UCSD-AML1 (cell line): ENCODE results near the gene NFYC.
"Not testable (repeated sequence)": the region's sequence is repeated elsewhere in the genome, so short reads cannot be mapped to it uniquely, and the experiment has no call there.

Source experiments
- DNase-seq: peaks from one replicate; lab custom pipeline; 2025; ENCODE audit not compliant: unreplicated experiment; lab: John Stamatoyannopoulos, UW

Gene NFYC

GRCh38 chr1:40664791-40665190 is 26.7 kb upstream of the NFYC start:
- DNase-seq, result no peak

- peak; percentile 84 for DNase-seq
Measured at GRCh38 chr1:40665335-40666171, 26.0 kb upstream of the NFYC start, which contains the start of gene RIMS3. Gene RIMS3 (minus strand): TSS chr1:40665682. CDS start chr1:40641925, 23,757 bp downstream.

GRCh38 chr1:40668769-40669525 is 22.6 kb upstream of the NFYC start:
- peak; percentile 80 for DNase-seq

- no peak for DNase-seq
Measured at GRCh38 chr1:40673452-40673851, 18.1 kb upstream of the NFYC start.

GRCh38 chr1:40676501-40676900 is 15.0 kb upstream of the NFYC start:
- DNase-seq, result no peak

- DNase-seq, result no peak
Measured at GRCh38 chr1:40679165-40679953, 12.1 kb upstream of the NFYC start.

- peak; percentile 35 for DNase-seq
Measured at GRCh38 chr1:40684669-40685068, 6.8 kb upstream of the NFYC start.

GRCh38 chr1:40687059-40687458 is 4.4 kb upstream of the NFYC start:
- no peak for DNase-seq

- no peak for DNase-seq
Measured at GRCh38 chr1:40687661-40688060, 3.8 kb upstream of the NFYC start.

GRCh38 chr1:40689737-40690136 is 1.8 kb upstream of the NFYC start:
- DNase-seq, result no peak

GRCh38 chr1:40690771-40691537 is 550 bp upstream of the NFYC start:
- no peak for DNase-seq

GRCh38 chr1:40692429-40692895 is 958 bp downstream of the NFYC start:
- no peak for DNase-seq

- no peak for DNase-seq
Measured at GRCh38 chr1:40693425-40693824, 1.9 kb downstream of the NFYC start.

GRCh38 chr1:40694353-40694874 is 2.9 kb downstream of the NFYC start:
- no peak for DNase-seq

- no peak for DNase-seq
Measured at GRCh38 chr1:40696294-40696693, 4.8 kb downstream of the NFYC start.

- no peak for DNase-seq
Measured at GRCh38 chr1:40697436-40697835, 5.9 kb downstream of the NFYC start.

GRCh38 chr1:40699787-40700186 is 8.3 kb downstream of the NFYC start:
- no peak for DNase-seq

- no peak for DNase-seq
Measured at GRCh38 chr1:40701684-40702083, 10.2 kb downstream of the NFYC start.

- not testable (repeated sequence) for DNase-seq
Measured at GRCh38 chr1:40702810-40703209, 11.3 kb downstream of the NFYC start.

- DNase-seq, result no peak
Measured at GRCh38 chr1:40703316-40703715, 11.8 kb downstream of the NFYC start.
